NK-92 (cell line): Measurements from ENCODE around the gene NAV3.

Source experiments
- DNase-seq: peaks from one replicate; lab custom pipeline; 2025; ENCODE audit not compliant: unreplicated experiment; lab: John Stamatoyannopoulos, UW

Gene NAV3

GRCh38 chr12:77925536-77926108, 94.9 kb downstream of the NAV3 start:
- DNase-seq, result no peak

DNA sequence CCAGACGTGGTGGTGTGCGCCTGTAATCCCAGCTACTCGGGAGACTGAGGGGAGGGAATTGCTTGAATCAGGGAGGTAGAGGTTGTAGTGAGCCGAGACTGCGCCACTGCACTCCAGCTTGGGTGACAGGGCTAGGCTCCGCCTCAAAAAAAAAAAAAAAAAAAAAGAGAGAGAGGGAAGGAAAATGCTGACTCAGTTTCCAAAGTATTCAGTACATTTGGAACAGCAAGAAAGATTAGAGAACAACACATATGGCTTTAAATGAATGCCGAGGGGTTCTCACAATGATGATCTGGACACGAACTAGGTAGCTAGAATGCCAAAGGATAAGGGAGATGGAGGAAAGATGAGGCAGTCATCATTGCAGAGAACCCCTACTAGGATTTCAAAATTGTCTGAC, 97.4 kb downstream of the NAV3 start:
- no peak for DNase-seq

GRCh38 chr12:77932216-77932615, 101.5 kb downstream of the NAV3 start:
- DNase-seq, result no peak

DNA sequence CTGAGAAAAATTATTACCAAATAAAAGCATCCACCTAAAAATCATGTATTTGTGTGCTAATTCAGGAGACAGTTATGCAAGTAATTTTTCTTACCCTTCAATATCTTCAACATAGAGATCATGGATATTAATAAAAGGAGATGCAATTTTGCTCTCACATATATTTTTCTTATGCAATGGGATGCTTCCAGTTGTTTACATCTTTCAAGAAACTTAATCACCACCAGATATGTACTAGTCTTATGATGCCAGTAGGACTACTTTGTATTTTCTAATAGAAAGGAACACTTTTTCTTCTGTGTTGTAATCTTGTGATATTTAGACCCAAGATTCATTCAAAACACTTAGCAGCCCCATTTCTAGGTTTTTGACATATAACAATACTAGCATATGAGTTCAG, 107.6 kb downstream of the NAV3 start:
- DNase-seq, result no peak

DNA sequence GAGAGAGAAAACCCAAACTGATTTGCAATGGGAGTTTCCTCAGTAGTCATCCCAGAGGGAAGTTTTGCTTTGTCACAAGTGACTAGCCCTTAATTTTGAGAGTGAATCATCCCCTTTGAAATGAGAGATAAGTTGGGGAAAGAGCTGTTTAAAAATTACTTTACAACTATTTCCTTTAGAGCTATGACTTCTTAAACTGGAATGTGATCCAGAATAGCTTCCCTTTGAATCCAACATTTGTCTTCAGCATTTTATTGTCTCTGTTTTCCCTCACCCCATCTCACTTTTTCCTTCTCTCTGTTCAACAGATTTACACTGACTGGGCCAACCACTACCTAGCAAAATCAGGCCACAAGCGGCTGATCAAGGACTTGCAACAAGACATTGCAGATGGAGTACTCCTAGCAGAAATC, 109.3 kb downstream of the NAV3 start:
- DNase-seq, result no peak

- no peak for DNase-seq
Observed at GRCh38 chr12:77940567-77940966, 109.9 kb downstream of the NAV3 start.

DNA sequence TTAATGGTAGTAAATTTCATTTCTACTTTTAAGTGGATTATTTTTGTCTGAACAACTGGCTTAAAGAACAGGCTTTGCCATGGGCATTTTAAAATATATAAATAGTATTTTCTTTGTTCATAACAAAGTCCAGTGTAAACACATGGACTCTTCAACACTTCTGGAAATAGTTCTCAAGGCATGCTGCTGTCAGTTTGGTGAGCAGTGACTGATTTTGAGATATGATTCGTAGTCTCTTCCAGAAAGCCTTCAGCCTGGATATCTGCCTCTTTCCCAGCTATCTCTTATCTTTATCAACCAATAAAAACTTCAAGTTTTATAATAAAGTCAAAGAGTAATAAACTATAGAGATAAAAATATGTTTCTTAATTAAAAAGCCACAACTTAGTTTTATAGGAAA, 110.7 kb downstream of the NAV3 start:
- no peak for DNase-seq

DNA sequence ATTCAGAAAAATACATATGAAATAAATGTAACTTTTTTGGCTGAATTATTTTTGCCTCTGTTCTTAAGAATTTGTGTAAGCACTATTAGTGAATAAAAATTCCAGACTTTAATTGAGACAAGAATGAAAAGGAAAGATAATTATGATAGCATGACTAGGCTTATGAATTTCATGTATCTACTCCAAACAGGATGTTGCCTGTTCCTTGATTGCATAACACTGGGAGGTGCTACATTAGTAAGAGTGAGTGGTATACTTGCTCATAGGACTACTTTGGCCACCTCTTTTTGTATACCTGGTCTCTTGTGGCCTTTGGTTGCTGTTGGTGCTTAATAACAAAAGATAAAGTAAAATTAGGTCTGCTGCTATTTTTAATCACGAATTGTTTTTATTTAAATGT, 112.8 kb downstream of the NAV3 start:
- DNase-seq, result no peak

DNA sequence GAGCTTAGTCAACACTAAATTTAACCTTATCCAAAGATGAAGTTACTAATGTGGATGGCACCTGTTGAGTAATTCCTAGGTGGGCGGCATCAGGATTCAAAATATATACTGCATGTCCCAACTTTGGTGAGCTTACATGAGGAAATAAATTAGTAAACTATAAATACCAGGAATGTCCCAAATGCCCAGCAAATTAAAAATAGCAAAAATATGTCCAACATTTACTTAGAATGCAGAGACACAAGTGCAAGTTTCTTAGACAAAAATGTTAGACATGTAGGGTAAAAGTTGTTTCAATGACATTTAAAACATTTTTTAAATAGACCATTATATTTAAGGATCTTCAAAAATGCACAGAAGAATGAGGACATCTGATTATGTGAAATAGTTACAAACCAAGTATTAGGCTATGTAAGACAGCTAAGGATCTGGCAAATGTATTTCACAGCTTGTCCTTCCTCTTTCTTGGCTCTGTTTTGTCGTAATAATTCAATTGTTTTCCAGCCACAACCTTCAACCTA, 115.9 kb downstream of the NAV3 start:
- DNase-seq, result no peak

DNA sequence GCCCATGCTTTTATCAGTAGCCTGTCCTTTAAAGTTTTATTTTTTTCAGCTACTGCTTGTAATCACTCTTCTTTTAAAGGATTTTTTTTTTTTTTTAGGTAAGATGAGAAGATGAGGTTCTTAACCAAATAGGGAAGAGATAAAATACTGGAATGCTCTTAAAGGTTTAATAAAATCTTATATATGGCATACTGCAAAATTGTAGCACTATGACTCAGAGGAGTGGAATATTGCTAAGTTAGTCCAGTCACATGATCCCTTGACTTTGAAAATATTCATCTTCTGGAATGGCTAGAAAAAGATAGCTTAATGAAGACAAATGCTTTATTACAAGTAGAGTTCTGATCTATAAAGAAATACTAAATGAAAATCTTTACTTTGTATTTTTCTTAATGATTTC, 116.6 kb downstream of the NAV3 start:
- no peak for DNase-seq

- no peak for DNase-seq
Observed at GRCh38 chr12:77947746-77948145, 117.1 kb downstream of the NAV3 start.

DNA sequence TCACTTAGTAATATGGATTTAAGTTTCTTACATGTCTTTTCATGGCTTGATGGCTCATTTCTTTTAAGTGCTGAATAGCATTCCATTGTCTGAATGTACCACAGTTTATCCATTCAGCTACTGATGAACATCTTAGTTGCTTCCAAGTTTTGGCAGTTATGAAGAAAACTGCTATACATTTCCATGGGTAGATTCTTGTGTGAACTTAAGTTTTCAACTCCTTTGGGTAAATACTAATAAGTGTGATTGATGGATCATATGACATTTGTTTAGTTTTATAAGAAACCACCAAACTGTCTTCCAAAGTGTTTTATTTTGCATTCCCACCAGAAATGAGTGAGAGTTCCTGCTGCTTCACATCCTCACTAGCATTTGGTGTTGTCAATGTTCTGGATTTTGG, 119.2 kb downstream of the NAV3 start:
- no peak for DNase-seq

DNA sequence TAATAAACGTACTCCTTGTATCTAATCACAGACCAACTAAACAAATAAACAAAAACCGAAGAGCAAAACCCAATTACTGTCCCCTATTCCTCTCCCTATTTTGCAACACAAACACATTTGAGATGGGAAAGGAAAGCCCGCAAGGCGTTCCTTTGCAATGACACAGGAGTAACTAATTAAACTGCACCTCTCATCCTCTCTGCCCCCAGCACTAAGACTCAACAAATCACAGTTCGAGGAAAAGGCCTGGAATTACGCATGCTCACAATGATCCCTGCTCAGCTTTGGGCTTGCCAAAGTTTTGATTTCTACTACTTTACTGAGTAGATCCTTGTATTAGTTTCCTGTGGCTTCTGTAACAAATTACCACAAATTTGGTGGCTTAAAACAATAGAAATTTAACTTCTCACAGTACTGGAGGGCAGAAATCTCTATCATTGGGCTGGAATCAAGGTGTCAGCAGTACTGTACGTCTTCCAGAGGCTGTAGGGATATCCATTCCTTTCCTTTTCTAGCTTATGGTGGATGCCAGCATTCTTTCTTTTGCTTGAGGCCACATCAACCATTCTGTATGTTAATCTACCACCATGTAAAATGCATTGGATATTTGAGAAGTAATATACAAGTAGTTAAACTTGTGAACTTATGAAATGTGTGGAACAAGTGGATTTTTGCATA, 123.0 kb downstream of the NAV3 start:
- no peak for DNase-seq

DNA sequence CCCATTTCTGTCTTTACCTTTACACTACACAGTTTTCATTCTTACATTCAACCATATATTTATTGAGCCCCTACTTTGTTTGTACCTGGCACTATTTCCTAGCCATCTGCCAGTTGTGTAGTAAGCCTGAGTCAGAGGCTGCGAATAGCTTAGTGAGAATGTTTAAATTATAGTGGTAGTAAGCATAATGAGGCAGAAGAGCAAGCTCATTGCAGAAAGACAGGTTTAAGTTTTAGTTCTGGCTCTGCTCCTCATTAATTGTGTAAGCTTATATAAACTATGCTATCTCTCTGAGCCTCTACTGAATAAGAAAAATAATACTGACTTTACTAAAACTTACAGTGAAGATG, 123.5 kb downstream of the NAV3 start:
- DNase-seq, result no peak

- DNase-seq, result no peak
Observed at GRCh38 chr12:77957062-77957461, 126.4 kb downstream of the NAV3 start.

GRCh38 chr12:77963576-77964178, 133.0 kb downstream of the NAV3 start:
- no peak for DNase-seq

- DNase-seq, result no peak
Observed at GRCh38 chr12:77965790-77966189, 135.1 kb downstream of the NAV3 start.

- no peak for DNase-seq
Observed at GRCh38 chr12:77968021-77968420, 137.3 kb downstream of the NAV3 start.

GRCh38 chr12:77968571-77968970, 137.9 kb downstream of the NAV3 start:
- no peak for DNase-seq

DNA sequence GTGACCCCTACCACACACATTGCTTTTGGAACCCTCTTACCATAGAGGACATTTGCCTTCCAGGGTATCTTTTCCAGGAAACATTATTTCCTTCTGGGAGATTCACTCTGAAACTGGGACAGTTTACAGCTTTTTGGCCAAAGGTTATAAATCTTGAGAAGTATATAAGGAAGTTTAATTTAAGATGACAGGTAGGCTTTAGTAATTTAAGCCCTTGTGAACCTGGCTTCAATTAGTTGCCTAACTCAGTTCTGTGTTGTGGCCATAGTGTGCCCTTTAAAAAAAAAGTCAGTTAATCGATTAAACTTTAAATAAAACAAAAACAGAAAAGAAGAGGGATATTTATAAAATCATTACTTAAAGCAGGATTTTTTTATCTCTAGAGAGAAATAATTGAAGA, 142.9 kb downstream of the NAV3 start:
- DNase-seq, result no peak

DNA sequence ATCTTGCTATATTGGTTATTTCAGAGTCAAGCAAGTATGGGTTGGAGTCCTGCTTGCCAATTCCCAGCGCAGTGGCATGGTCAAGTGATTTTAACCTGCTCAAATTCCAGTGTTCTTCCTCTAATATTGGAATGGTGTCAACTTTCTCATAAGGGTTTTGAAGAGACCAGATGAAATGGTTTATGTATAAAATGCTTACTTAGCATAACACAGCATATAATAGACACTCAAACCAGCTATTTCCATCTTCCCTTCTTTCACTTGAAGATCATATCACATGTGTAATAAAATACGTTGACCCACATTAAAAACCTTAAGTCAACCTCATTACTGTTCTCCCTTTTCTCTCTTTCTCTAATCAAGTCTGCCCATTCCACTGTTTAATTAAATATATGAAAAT, 144.0 kb downstream of the NAV3 start:
- DNase-seq, result no peak

GRCh38 chr12:77979597-77980250, 149.0 kb downstream of the NAV3 start:
- DNase-seq, result no peak
